H4 (cell line): Measurements from ENCODE around the gene PHLPP2. TPM values are rescaled to one million over a fixed set of nuclear protein-coding genes. Genes with fewer than 3 reads are reported as not detected.
"Not testable (repeated sequence)": the region's sequence is repeated elsewhere in the genome, so short reads cannot be mapped to it uniquely, and the experiment has no call there.

Source experiments
- DNase-seq: peaks from one replicate; pipeline ENCODE4 v3.0.0-alpha.2; 2015; ENCODE audit warnings: low spot score
- total RNA-seq: library from RNA; depleted of rRNA; stranded (reverse); fragments of >200 nt; shearing (Covaris generic); gene quantifications from 2 replicates; pipeline ENCODE4 v1.2.3, GENCODE V29; 2014

PHLPP2 gene
- total RNA-seq, 1 experiment from 2014 or later = 3.8 TPM

- no peak for DNase-seq
Observed at GRCh38 chr16:71721066-71721740, 3.3 kb downstream of the PHLPP2 start.

- no peak for DNase-seq
Observed at GRCh38 chr16:71712501-71712900, 12.0 kb downstream of the PHLPP2 start.

- DNase-seq = no peak
Observed at GRCh38 chr16:71711789-71712188, 12.7 kb downstream of the PHLPP2 start.

- DNase-seq = no peak
Observed at GRCh38 chr16:71709229-71709781, 15.2 kb downstream of the PHLPP2 start.

GRCh38 chr16:71708696-71709095, 15.8 kb downstream of the PHLPP2 start:
- no peak for DNase-seq

- no peak for DNase-seq
Observed at GRCh38 chr16:71707199-71707598, 17.3 kb downstream of the PHLPP2 start.

- no peak for DNase-seq
Observed at GRCh38 chr16:71706046-71706445, 18.5 kb downstream of the PHLPP2 start.

GRCh38 chr16:71703333-71703732, 21.2 kb downstream of the PHLPP2 start:
- DNase-seq = no peak

- no peak for DNase-seq
Observed at GRCh38 chr16:71700831-71701230, 23.7 kb downstream of the PHLPP2 start.

- DNase-seq = no peak
Observed at GRCh38 chr16:71698491-71698890, 26.0 kb downstream of the PHLPP2 start.

GRCh38 chr16:71693164-71693563, 31.3 kb downstream of the PHLPP2 start:
- no peak for DNase-seq

- no peak for DNase-seq
Observed at GRCh38 chr16:71689901-71690300, 34.6 kb downstream of the PHLPP2 start.

- no peak for DNase-seq
Observed at GRCh38 chr16:71687861-71688260, 36.6 kb downstream of the PHLPP2 start.

GRCh38 chr16:71684280-71684679, 40.2 kb downstream of the PHLPP2 start:
- not testable (repeated sequence) for DNase-seq

- no peak for DNase-seq
Observed at GRCh38 chr16:71681360-71681759, 43.1 kb downstream of the PHLPP2 start.

- no peak for DNase-seq
Observed at GRCh38 chr16:71676236-71676635, 48.3 kb downstream of the PHLPP2 start.

- DNase-seq = peak; percentile 4
Observed at GRCh38 chr16:71675380-71675779, 49.1 kb downstream of the PHLPP2 start.

- DNase-seq = no peak
Observed at GRCh38 chr16:71674229-71674628, 50.3 kb downstream of the PHLPP2 start.

GRCh38 chr16:71673582-71673973, 50.9 kb downstream of the PHLPP2 start:
- DNase-seq = no peak

- no peak for DNase-seq
Observed at GRCh38 chr16:71672803-71673581, 51.5 kb downstream of the PHLPP2 start.

- DNase-seq = no peak
Observed at GRCh38 chr16:71672125-71672524, 52.4 kb downstream of the PHLPP2 start.

GRCh38 chr16:71671165-71671564, 53.3 kb downstream of the PHLPP2 start:
- no peak for DNase-seq

- no peak for DNase-seq
Observed at GRCh38 chr16:71670537-71670936, 54.0 kb downstream of the PHLPP2 start.
